Vagina (tissue), 2 donors: Measurements from ENCODE around the gene MTMR3. TPM values are rescaled to one million over a fixed set of nuclear protein-coding genes. Genes with fewer than 3 reads are reported as not detected.
"Not testable (repeated sequence)": the region's sequence is repeated elsewhere in the genome, so short reads cannot be mapped to it uniquely, and the experiment has no call there.

Source experiments
- DNase-seq, 2 donors: peaks; one replicate each; pipeline ENCODE4 v3.0.0-alpha.2; 2017; ENCODE audit errors: extremely low spot score in 2 of 2
- H3K27ac ChIP-seq: fragments of 200-600 bp; sonication (generic); one replicate; pipeline ENCODE4 v1.5.1; 2019
- H3K27me3 ChIP-seq: fragments of 200-600 bp; sonication (generic); one replicate; pipeline ENCODE4 v1.5.1; 2019
- H3K36me3 ChIP-seq, 2 donors: fragments of 200-600 bp; sonication (generic); one replicate each; pipeline ENCODE4 v1.5.1; 2017 to 2019
- H3K4me1 ChIP-seq: fragments of 200-600 bp; sonication (generic); one replicate; pipeline ENCODE4 v1.5.1; 2019
- H3K4me3 ChIP-seq, 2 donors: fragments of 200-600 bp; sonication (generic); 1 replicate in 1 of 2; 2 replicates in 1 of 2; pipeline ENCODE4 v1.5.1; 2016 to 2019
- H3K9me3 ChIP-seq: fragments of 200-600 bp; sonication (generic); one replicate; pipeline ENCODE4 v1.5.1; 2019
- CTCF ChIP-seq, 3 experiments: fragments of 450-650 bp in 2 of 3; fragments of 200-600 bp in 1 of 3; sonication (generic) in 1 of 3; IDR thresholded peaks; one replicate each; pipeline ENCODE4 v1.5.1; 2017 to 2019; ENCODE audit warnings: antibody characterized with exemption in 3 of 3, mild to moderate bottlenecking in 2 of 3, moderate library complexity in 2 of 3
- POLR2A ChIP-seq, 2 donors: fragments of 450-650 bp; IDR thresholded peaks; one replicate each; pipeline ENCODE4 v1.6.1; 2017; ENCODE audit warnings: antibody characterized with exemption in 2 of 2, mild to moderate bottlenecking in 2 of 2, moderate library complexity in 2 of 2
- POLR2AphosphoS5 ChIP-seq, 2 donors: sonication (generic); formaldehyde crosslinking; IDR thresholded peaks; one replicate each; pipeline ENCODE4 v1.9.0; 2017; ENCODE audit warnings: antibody characterized with exemption in 2 of 2, mild to moderate bottlenecking in 2 of 2, low read depth in 1 of 2; ENCODE audit not compliant: insufficient read depth in 1 of 2
- intact Hi-C: fragments of 100-400 bp; cut with DNase I; formaldehyde crosslinking; loops from one replicate; pipeline ENCODE4 v1.15.1; 2023
- total RNA-seq: library from RNA; depleted of rRNA; stranded (reverse); fragments of >200 nt; gene quantifications from one replicate; pipeline ENCODE4 v1.2.3, GENCODE V29; 2016

The MTMR3 gene
- total RNA-seq, 1 donor from 2014 or later: 66.8 TPM

- no peak for TF ChIP-seq POLR2A (IDR thresholded peaks at IDR 0.05)
- TF ChIP-seq POLR2AphosphoS5 (IDR thresholded peaks at IDR 0.05; ENCODE audit: insufficient read depth in 1 of 2, low read depth in 1 of 2): no peak
- TF ChIP-seq CTCF (IDR thresholded peaks at IDR 0.05): no peak
- no peak overlapping the region for H3K27ac ChIP-seq
- H3K4me3 ChIP-seq: no peak overlapping the region
- no peaks in the 10 kb centered on the region for H3K27me3 ChIP-seq
- H3K36me3 ChIP-seq: no peaks in the 10 kb centered on the region
- intact Hi-C loops: no loop called here
- H3K9me3 ChIP-seq: no peaks in the 10 kb centered on the region
- H3K4me1 ChIP-seq: no peaks in the 10 kb centered on the region
- DNase-seq: no peak
Measured at GRCh38 chr22:29860006-29860766, 22.8 kb upstream of the MTMR3 start.

GRCh38 chr22:29861672-29862297 lies 21.2 kb upstream of the MTMR3 start:
- DNase-seq: peak in 1 of 2 donors; percentile 5
- intact Hi-C loops: no loop called here
- Histone ChIP-seq H3K27me3 (no peaks in the 10 kb centered on the region), H3K36me3 (no peaks in the 10 kb centered on the region), H3K4me1 (no peaks in the 10 kb centered on the region), H3K9me3 (no peaks in the 10 kb centered on the region), H3K4me3 (no peak overlapping the region), H3K27ac (no peak overlapping the region)
- TF ChIP-seq CTCF (IDR thresholded peaks at IDR 0.05) (no peak), POLR2A (IDR thresholded peaks at IDR 0.05) (no peak), POLR2AphosphoS5 (IDR thresholded peaks at IDR 0.05; ENCODE audit: insufficient read depth in 1 of 2, low read depth in 1 of 2) (no peak)

- H3K4me1 ChIP-seq, H3K4me3 ChIP-seq, intact Hi-C loops, H3K36me3 ChIP-seq, H3K27ac ChIP-seq, H3K9me3 ChIP-seq, DNase-seq, H3K27me3 ChIP-seq: not testable (repeated sequence)
Measured at GRCh38 chr22:29865572-29865971, 17.4 kb upstream of the MTMR3 start.

GRCh38 chr22:29867260-29867659 lies 15.7 kb upstream of the MTMR3 start:
- no peak overlapping the region for H3K27ac ChIP-seq
- intact Hi-C loops: no loop called here
- H3K4me3 ChIP-seq: no peak overlapping the region
- peak in 1 of 2 donors; percentile 18 for DNase-seq
- no peaks in the 10 kb centered on the region for H3K9me3 ChIP-seq
- no peaks in the 10 kb centered on the region for H3K27me3 ChIP-seq
- TF ChIP-seq CTCF (IDR thresholded peaks at IDR 0.05): no peak
- TF ChIP-seq POLR2A (IDR thresholded peaks at IDR 0.05): no peak
- no peak for TF ChIP-seq POLR2AphosphoS5 (IDR thresholded peaks at IDR 0.05; ENCODE audit: insufficient read depth in 1 of 2, low read depth in 1 of 2)
- no peaks in the 10 kb centered on the region for H3K36me3 ChIP-seq
- no peaks in the 10 kb centered on the region for H3K4me1 ChIP-seq

- TF ChIP-seq CTCF (IDR thresholded peaks at IDR 0.05): no peak
- TF ChIP-seq POLR2AphosphoS5 (IDR thresholded peaks at IDR 0.05; ENCODE audit: insufficient read depth in 1 of 2, low read depth in 1 of 2): no peak
- no peak for TF ChIP-seq POLR2A (IDR thresholded peaks at IDR 0.05)
- Histone ChIP-seq H3K9me3 (no peaks in the 10 kb centered on the region), H3K36me3 (no peaks in the 10 kb centered on the region), H3K27me3 (no peaks in the 10 kb centered on the region), H3K27ac (no peak overlapping the region), H3K4me3 (no peak overlapping the region), H3K4me1 (no peaks in the 10 kb centered on the region)
- intact Hi-C loops: no loop called here
- DNase-seq: no peak
Measured at GRCh38 chr22:29867851-29868250, 15.1 kb upstream of the MTMR3 start.
